GM18520 (cell line): ENCODE results near the gene TOMM7.
A peak's percentile ranks its signal among the peaks of the same experiment; 100 is the strongest.
"Not testable (repeated sequence)": the region's sequence is repeated elsewhere in the genome, so short reads cannot be mapped to it uniquely, and the experiment has no call there.

ENCODE experiments used
- ATAC-seq: cut with Tn5 transposase; IDR thresholded peaks from one replicate; pipeline ENCODE4 v1.9.1; 2021; ENCODE audit not compliant: unreplicated experiment

The TOMM7 gene

GRCh38 chr7:22790640-22791039 is 32.0 kb downstream of the TOMM7 start:
- ATAC-seq, result not testable (repeated sequence)

GRCh38 chr7:22787951-22788350 is 34.7 kb downstream of the TOMM7 start:
- ATAC-seq, result no peak

GRCh38 chr7:22786290-22786932 is 36.2 kb downstream of the TOMM7 start:
- ATAC-seq, result no peak

GRCh38 chr7:22784346-22784745 is 38.3 kb downstream of the TOMM7 start:
- no peak for ATAC-seq

GRCh38 chr7:22783421-22783820 is 39.2 kb downstream of the TOMM7 start:
- ATAC-seq, result no peak

GRCh38 chr7:22782616-22783232 is 39.9 kb downstream of the TOMM7 start:
- no peak for ATAC-seq

GRCh38 chr7:22781230-22781711 is 41.4 kb downstream of the TOMM7 start:
- ATAC-seq, result no peak

- not testable (repeated sequence) for ATAC-seq
These were observed 42.8 kb downstream of the TOMM7 start for GRCh38 chr7:22779730-22780323.

- no peak for ATAC-seq
These were observed 45.7 kb downstream of the TOMM7 start for GRCh38 chr7:22776964-22777363.

GRCh38 chr7:22772885-22773284 is 49.8 kb downstream of the TOMM7 start:
- no peak for ATAC-seq

- ATAC-seq, result no peak
These were observed 50.8 kb downstream of the TOMM7 start for GRCh38 chr7:22771872-22772228.

- no peak for ATAC-seq
These were observed 51.3 kb downstream of the TOMM7 start for GRCh38 chr7:22771194-22771871.

- ATAC-seq, result peak; percentile 50
These were observed 57.0 kb downstream of the TOMM7 start for GRCh38 chr7:22765609-22766008.
